Right cardiac atrium (tissue), 5 donors: Measurements from ENCODE around the gene GTSE1. TPM values are rescaled to one million over a fixed set of nuclear protein-coding genes. Genes with fewer than 3 reads are reported as not detected.

Experiments used
- ATAC-seq, 2 donors: fragments of 200-7000 bp; cut with Tn5 transposase; one replicate each; pipeline versions ENCODE4 v1.8.0 to v1.9.1; 2020; ENCODE audit warnings: moderate library complexity in 2 of 2, mild to moderate bottlenecking in 1 of 2
- DNase-seq, 3 donors: peaks; one replicate each; pipeline ENCODE4 v3.0.0-alpha.2; 2020
- H3K27ac ChIP-seq: one replicate; pipeline ENCODE4 v1.5.1; 2013; ENCODE audit warnings: mild to moderate bottlenecking, low read length, control low read depth, moderate library complexity
- H3K27me3 ChIP-seq: one replicate; pipeline ENCODE4 v1.6.1; 2013; ENCODE audit not compliant: control insufficient read depth, insufficient read depth
- H3K4me1 ChIP-seq: one replicate; pipeline ENCODE4 v1.6.1; 2013; ENCODE audit warnings: low read length; ENCODE audit not compliant: control insufficient read depth, insufficient read depth
- H3K4me3 ChIP-seq: one replicate; pipeline ENCODE4 v1.5.1; 2013; ENCODE audit warnings: low read length, control low read depth
- H3K9me3 ChIP-seq: one replicate; pipeline ENCODE4 v1.6.1; 2013; ENCODE audit warnings: low read length; ENCODE audit not compliant: control insufficient read depth
- WGBS: extraction: QIAGEN DNeasy Blood & Tissue Kit; methylation state at CpG from one replicate; pipeline ENCODE4 v1.1.7; 2013; 5-methylcytosine and 5-hydroxymethylcytosine counted together
- intact Hi-C, 4 donors: fragments of 100-400 bp; cut with DNase I; formaldehyde crosslinking; loops; one replicate each; pipeline versions ENCODE4 v1.11.0 to v1.14.0; 2022 to 2023
- polyA plus RNA-seq: library from polyadenylated mRNA; stranded (reverse); fragments of 200-250 nt; gene quantifications from one replicate; pipeline ENCODE4 v1.2.3, GENCODE V29; 2013
- total RNA-seq, 4 donors: library from RNA; stranded (reverse); fragmentation: NEBNext Ultra II Directional; extraction: Animal tissue kit (Norgen Biotek cat#: 25700); gene quantifications; one replicate each; pipeline ENCODE4 v1.2.1, GENCODE V29; 2021
- donor health status: healthy with polysubstance abuse.
- donor health status: DM: no; HTN: yes; CAD: no.
- donor health status: DM: no; HTN: no; CAD: no.
- donor health status: DM: no; HTN: yes; CAD: no; lungs with severe emphysema.
- donor health status: DM: yes; HTN: yes; CAD: no.

The GTSE1 gene
- total and polyA plus RNA-seq, 5 donors, result 0.42 to 1.8 (median 1.2) TPM

DNA sequence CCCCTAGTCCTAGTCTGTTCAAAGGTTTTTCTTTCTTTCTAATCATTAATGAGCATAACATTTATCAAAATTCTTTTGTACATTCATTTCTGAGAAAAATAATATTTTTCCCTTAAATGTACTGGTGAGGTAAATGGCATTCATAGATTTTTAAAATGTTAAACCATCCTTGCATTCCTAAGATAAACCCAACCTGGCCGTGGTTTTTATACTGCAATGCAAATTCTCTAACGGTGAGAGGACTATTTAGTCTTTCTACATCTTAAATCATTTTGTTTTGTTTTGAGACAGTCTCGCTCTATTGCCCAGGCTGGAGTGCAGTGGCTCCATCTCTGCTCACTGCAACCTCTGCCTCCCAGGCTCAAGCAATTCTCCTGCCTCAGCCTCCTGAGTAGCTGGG lies 79.4 kb downstream of the GTSE1 start:
- Histone ChIP-seq H3K27ac (no peak overlapping the region), H3K4me1 (no peaks in the 10 kb centered on the region), H3K27me3 (no peaks in the 10 kb centered on the region), H3K4me3 (no peak overlapping the region), H3K9me3 (no peaks in the 10 kb centered on the region)
- intact Hi-C loops, result no loop called here
- 95% methylated on average over 3 of the region's 3 CpGs for WGBS
- DNase-seq (no peak), ATAC-seq (no peak)

DNA sequence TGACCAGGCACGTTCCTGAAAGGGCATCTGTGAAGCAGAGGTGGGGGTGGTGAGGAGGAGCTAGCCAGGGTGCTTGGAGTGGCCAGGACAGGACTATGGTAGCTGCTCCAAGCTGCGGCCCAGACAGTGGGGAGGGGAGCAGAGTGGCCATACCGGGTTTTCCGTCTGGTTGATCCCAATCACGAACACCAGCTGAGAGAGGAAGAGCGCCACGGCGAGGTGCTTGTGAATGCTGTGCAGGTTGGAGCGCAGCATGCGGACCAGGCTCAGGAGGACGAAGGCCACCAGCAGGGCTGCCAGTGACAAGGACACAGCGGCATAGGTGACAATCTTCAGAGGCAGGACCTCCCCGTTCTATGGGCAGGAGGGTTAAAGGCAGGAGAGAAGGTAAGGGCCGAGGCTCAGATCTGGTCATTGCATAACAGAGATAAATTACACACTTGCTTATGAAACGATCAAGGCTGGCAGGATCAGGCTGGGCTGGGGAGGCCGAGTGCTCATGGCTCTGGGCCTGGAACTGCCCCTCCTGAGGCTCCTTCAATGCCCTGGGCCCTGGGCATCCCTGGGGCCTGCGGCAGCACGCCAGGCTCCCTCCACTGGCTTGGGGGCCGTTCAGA lies 80.3 kb downstream of the GTSE1 start:
- no peaks in the 10 kb centered on the region for H3K9me3 ChIP-seq
- intact Hi-C loops, result no loop called here
- DNase-seq (no peak), ATAC-seq (no peak)
- H3K27ac ChIP-seq, result no peak overlapping the region
- no peaks in the 10 kb centered on the region for H3K4me1 ChIP-seq
- no peaks in the 10 kb centered on the region for H3K27me3 ChIP-seq
- H3K4me3 ChIP-seq, result no peak overlapping the region
- WGBS, result 87% methylated on average over 19 of the region's 19 CpGs

DNA sequence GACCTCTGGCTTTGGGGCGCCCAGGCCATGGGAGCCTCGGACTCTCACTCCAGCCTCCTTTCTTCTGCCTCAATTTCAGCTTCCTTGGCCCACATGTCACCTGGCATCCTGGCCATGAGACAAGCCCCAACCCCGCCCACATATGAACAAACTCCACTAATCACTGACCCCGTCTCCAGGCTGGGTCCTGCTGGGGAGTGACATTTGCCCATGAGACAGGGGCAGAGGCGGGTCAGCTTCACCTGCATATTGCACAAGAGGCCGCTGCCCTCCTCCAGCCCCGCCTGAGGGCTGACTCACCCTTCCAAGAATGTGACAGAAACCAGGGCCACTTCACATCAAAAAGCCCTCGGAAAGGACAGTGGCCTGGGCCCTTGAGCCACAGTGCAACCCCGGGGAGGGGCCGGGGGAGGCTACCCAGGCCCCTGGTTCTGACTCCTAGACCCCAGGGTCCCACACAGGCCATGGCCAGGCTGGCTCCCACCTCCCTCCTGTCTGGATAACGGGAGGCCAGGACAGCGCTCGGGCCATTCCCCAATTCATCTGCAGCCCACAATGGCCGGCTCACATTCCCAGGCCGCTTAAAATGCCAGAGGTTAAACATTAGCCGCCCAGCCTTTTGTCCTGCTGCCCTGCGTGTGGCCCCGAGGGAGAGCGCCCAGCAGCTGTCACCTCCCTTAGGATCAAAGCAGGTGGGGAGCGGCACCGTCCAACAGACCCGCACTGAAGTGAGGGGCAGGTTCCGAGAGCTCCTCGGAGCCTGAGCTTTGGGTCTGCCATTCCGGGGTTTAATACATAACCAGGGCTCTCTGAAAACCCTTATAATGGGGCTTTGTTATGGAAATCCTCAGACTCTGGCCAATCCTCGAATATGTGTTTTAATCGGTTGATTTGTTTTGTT lies 81.1 kb downstream of the GTSE1 start:
- intact Hi-C loops, result no loop called here
- ATAC-seq (peak; percentile 14 to 18), DNase-seq (peak in 1 of 3 donors; percentile 39)
- no peak overlapping the region for H3K4me3 ChIP-seq
- no peak overlapping the region for H3K27ac ChIP-seq
- 71% methylated on average over 27 of the region's 27 CpGs for WGBS
- H3K27me3 ChIP-seq, result no peaks in the 10 kb centered on the region
- no peaks in the 10 kb centered on the region for H3K9me3 ChIP-seq
- H3K4me1 ChIP-seq, result no peaks in the 10 kb centered on the region

DNA sequence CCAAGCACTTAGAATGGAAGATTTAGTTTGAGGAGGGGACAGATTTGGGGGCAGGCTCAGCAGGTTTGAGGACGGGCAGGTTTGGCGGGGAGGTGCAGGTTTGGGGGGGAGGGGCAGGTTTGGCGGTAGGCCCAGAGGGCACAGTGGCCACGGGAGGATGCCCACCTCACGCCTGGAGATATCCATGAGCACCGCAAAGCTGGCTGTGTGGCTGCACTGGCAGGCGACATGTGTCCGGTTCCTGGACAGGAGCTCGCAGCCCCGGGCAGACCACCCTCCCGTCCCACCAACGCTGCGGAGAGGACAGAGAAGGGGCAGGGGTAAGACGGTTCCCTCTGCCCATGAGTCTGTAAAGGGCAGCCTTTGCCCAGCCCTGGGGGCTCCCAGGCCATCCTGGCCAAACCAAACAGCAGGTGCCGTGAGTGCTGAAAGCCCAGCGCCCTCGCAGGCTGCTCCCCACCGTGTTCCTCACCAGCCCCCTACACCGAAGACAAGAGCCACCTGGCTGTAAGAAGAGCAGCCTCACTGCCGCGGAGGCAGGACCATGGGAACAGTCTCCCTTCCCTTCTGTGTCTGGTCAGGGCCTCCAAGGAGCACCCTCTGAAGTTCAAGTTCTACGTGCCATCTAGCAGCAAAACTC lies 81.9 kb downstream of the GTSE1 start:
- peak in 1 of 3 donors; percentile 33 for DNase-seq

DNA sequence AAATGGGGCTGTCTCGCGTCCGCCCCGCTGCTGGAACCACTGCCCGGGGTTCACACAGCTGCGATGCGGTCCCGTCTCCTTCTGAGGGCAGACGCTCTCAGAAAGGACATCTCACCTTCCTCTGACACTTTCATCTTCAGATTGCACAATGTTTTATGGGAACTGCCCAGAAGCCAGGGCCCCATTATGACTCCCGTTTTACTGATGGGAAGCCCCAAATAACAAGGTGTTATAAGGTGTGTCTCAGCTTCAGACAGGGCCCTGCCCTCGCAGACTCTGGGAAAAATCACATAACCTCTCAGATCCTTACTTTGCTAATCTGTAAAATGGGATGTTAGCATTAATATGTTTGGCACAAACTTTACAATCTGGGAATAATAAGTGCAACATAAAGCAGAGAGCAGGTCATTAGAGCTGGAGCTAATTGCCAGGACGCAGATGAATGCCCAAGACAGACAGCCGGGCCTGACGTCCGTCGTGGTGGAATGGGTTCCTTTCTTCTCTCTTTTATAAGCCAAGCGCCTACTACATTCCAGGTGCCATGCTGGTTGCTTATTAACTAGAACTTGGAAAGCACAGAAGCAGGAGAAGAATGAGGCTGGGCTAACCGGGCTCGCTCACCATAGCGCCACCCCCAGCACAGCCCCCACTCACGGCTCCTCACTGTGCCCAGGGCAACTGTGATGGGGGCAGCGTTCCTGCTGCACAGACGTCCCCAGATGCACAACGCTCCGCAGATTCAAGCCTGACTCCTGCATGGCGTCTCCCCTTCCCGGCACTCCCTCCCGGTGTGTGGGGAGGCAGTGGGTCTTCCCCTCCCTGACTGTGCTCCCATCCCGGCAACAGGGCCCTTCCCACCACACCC lies 82.6 kb downstream of the GTSE1 start:
- Histone ChIP-seq H3K27me3 (no peaks in the 10 kb centered on the region), H3K27ac (no peak overlapping the region), H3K4me3 (no peak overlapping the region), H3K4me1 (no peaks in the 10 kb centered on the region), H3K9me3 (no peaks in the 10 kb centered on the region)
- intact Hi-C loops, result no loop called here
- no peak for ATAC-seq
- DNase-seq, result peak in 1 of 3 donors; percentile 40
- WGBS, result 78% methylated on average over 29 of the region's 29 CpGs

More for the DNA sequence above, 81.9 kb downstream of the GTSE1 start:
- Histone ChIP-seq H3K4me3 (no peak overlapping the region), H3K9me3 (no peaks in the 10 kb centered on the region), H3K27ac (no peak overlapping the region), H3K4me1 (no peaks in the 10 kb centered on the region), H3K27me3 (no peaks in the 10 kb centered on the region)
- no peak for ATAC-seq
- 67% methylated on average over 22 of the region's 22 CpGs for WGBS
- intact Hi-C loops, result no loop called here

DNA sequence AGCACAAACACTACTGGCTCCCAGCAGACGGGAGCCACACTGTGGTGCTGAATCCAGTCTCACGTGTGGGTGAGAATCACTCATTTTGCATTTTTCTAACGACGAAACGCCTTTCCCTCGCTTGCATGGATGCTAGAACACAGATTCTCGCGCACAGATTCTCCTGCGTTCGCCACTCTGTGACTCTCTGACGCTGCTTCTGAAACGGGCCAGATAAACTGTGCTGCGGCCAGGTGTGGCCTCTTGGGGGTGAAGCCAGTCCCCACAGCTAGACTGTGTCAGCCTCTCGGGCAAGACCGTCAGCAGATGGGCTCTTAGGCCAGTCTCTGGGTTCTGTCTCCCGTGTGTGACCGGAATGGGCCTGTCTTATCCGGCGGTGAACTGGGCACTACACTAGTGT lies 83.4 kb downstream of the GTSE1 start:
- Histone ChIP-seq H3K27ac (no peak overlapping the region), H3K4me3 (no peak overlapping the region), H3K27me3 (no peaks in the 10 kb centered on the region), H3K9me3 (no peaks in the 10 kb centered on the region), H3K4me1 (no peaks in the 10 kb centered on the region)
- intact Hi-C loops, result no loop called here
- DNase-seq (peak in 1 of 3 donors; percentile 33), ATAC-seq (no peak)
- WGBS, result 78% methylated on average over 19 of the region's 19 CpGs

Other genes with a start within 250 kb of the GTSE1 start
- gene PPARA, start 146.3 kb upstream of the GTSE1 start, total RNA-seq, result 10 to 100 TPM; 63.6 to 85.2 (median 72.7) TPM
- 22.9 TPM for gene PPARA, start 146.3 kb upstream of the GTSE1 start, polyA plus RNA-seq
- 10 to 100 TPM in 1 of 4 donors, 1 to 10 TPM in 3; 8.9 to 10.4 (median 9.2) TPM for gene CDPF1, start 46.6 kb upstream of the GTSE1 start, total RNA-seq
- 10.5 TPM for gene CDPF1, start 46.6 kb upstream of the GTSE1 start, polyA plus RNA-seq
- under 1 TPM; 0.06 to 0.25 (median 0.10) TPM for gene PKDREJ, start 33.5 kb upstream of the GTSE1 start, total RNA-seq
- gene PKDREJ, start 33.5 kb upstream of the GTSE1 start, polyA plus RNA-seq, result 0.07 TPM
- 10 to 100 TPM; 22.4 to 30.7 (median 27.8) TPM for gene TTC38, start 28.9 kb upstream of the GTSE1 start, total RNA-seq
- gene TTC38, start 28.9 kb upstream of the GTSE1 start, polyA plus RNA-seq, result 16.6 TPM
- gene TRMU, start 38.8 kb downstream of the GTSE1 start, total RNA-seq, result 10 to 100 TPM; 31.5 to 48.7 (median 38.9) TPM
- 40.2 TPM for gene TRMU, start 38.8 kb downstream of the GTSE1 start, polyA plus RNA-seq
- 1 to 10 TPM; 5.5 to 7.9 (median 6.5) TPM for gene CELSR1, start 240.8 kb downstream of the GTSE1 start, total RNA-seq
- gene CELSR1, start 240.8 kb downstream of the GTSE1 start, polyA plus RNA-seq, result 5.6 TPM